HG02943 (cell line): ENCODE results near the gene ARL5C.

ENCODE experiments used
- ATAC-seq: cut with Tn5 transposase; IDR thresholded peaks from one replicate; pipeline ENCODE4 v1.9.1; 2021; ENCODE audit warnings: mild to moderate bottlenecking, low read depth, moderate library complexity; ENCODE audit not compliant: unreplicated experiment

Gene ARL5C

DNA sequence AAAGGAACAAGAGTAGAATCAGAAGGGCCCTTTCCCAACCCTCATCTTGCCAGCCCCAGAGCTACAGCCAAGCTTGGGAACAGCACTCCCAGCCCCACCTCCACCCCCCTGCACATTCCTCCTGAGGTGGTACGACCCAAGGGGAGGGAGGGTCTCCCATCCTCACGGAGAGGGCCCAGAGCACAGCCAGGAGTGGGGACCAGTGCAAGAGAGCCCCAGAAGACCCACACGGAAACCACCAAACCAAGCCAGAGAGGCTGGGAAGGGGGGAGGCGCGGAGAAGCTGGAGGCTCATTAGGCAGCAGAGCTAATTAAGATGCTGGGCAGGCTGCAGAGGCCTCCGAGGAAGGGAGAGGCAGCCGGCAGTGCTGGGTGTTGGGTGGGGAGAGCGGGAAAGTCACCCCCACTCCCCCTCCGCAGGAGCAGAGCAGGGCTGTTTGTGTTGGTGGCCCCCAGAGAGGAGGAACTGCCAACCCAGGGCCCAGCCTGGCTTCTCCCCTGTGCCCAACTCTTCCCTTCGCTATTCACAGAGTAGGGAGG is 29.1 kb upstream of the ARL5C start:
- no peak for ATAC-seq

DNA sequence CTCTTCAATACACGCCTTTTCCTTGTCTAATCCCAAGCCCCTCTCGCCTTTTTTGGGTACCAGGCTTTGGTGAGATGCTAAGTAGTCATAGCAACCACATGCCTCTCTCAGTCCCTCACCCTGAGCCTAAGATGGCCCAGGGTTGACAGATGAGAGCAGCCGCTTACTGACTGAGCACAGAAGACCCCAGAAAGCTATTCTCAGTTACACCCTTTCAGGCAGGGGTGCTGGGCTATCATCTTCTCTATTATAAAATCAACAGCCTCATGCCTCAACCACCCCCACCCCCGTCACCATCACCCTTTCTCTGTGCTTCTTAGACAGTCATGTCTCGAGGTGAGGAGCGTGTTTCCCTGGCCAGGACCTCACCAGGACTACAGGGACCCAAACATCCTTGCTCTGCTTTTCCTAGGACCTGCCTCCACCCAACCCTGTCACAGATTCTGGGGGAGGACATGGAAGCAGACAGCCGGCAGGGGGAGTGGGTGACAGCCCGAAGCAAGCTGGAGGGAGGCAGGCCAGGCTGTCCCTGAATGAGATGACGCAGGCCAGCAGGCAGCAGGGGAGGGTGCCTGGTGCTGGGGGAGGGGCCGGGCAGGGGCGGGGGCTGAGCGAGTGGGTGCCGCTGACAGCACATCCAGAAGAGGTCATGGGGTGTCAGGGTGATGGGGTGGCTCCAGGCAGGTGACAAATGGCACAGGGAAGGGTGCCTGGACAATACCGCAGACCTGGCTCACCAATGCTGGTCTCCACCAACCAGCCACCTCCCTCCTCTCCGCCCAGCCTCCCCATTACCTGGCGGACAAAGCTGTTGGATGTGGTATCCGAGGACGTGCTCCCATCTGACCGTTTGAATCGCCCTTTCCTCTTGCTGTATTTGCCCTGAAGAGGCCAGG is 28.4 kb upstream of the ARL5C start:
- no peak for ATAC-seq

DNA sequence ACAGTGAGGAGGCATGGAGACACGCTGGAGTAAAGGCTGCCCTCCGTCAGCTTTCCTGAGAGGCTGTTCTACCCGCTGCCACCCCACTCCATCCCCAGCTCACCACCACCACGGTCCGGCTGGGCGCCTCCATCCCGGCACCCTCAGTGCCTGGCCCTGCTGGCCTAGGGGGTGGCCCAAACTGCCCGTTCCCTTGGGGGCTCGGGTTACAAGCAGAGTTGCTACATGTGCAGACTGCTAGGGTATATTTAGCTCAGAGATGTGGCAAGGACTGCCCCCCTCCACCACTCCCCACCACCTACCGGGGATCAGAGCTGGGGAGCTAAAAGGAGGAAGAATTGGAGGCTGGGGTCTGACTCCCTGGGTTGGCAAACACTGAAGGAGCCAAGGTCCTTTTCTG is 27.4 kb upstream of the ARL5C start:
- ATAC-seq = no peak

DNA sequence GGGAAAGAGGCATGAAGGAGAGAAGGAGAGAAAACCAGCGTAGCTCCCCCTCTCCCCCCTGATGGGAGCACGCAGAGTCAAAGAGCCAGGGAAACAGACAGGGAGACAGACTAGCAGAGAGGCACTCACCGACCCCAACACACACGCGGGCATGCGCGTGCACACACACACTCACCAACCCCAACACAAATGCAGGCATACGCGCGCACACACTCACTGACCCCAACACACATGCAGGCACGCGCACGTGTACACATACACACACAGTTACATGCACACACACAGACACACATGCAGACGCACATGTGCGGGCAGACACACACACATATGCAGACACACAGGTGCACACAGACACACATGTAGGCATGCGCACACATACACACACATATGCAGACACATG is 26.9 kb upstream of the ARL5C start:
- ATAC-seq = no peak

DNA sequence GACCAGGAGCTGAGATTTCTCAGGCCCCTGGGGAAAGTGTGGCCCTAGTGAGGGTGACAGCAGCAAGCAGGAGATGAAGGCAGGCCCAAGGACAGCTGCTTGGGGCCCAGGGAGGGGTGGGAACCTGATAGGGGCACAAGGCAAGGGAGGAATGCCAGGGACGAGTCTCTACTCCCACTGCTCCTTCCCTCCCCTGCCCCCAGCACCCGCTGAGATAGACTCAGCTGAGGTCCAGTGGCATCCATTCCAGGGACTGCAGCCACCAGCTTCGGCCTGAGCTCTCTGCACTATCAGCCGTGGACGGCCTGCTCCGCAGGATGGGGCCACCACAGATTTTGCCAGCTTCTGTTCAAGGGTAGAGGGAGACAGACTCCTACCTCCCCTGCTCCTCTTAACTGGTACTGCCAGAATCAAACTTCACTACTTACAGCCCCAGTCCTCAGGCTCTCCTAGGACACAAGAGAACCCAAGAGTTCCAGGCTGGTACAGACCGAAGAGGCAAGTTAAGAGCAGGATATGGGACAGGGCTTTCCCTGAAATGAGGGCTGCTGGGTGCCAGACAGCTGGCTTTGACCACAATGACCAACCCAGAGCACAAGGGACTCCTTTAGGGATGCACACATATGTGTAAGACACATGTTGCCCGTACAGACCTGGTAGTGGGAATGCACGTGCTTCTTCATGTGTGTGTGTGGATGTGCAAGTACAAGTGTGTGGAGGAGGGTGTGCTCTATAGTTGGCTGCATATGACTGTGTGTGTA is 26.0 kb upstream of the ARL5C start:
- no peak for ATAC-seq

DNA sequence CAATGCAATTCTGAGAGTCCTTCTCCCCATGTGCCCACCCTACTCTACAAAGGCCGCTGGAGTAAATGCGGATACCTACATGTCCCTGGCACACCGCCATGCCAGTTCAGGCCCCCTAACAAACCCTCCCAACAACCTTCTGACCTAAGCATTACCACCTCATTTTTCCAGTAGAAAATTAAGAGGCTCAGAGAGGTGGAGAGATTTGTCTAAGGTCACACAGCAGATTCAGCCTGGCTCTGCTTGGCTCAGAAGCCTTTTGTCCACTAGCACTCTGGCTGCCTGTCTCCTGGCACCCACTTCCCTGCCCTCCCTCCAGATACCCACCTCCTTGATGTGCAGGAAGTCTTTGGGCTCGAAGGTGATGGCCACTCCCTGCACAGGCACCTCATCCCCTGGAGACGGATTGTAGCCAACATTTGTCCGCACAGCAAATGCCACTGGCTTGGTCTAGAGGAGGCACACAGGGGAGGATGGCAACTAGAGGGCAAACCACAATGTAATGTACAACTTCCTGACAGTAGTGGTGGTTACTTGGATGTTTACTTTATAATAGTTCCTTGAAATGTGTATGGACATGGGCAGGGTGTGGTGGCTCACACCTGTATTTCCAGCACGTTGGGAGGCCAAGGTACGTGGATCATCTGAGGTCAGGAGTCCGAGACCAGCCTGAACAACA is 21.3 kb upstream of the ARL5C start:
- no peak for ATAC-seq

DNA sequence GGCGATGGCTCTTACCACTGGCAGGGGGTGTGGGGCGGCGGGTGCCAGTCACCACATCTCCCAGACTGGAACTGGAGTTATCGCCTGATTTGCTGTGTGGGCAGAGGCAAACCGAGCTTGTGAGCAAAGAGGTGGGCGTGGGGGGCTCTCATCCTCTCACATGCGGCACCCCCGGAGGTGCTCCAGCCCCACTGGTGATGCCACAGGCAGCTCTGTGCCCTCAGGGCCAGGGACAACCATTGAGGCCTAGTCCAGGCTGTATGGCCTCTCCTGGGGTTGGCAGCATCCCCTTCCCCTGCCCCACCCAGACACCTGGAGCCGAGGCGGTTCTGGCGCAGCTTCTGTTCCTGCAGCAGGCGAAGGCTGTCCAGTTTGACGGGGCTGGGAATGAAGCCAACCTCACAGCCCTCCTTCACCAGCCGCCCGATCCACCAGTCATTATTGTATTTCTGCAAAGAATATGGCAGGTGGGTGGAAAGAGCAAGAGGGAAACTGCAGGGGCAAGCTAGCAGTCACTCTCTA is 20.6 kb upstream of the ARL5C start:
- no peak for ATAC-seq

DNA sequence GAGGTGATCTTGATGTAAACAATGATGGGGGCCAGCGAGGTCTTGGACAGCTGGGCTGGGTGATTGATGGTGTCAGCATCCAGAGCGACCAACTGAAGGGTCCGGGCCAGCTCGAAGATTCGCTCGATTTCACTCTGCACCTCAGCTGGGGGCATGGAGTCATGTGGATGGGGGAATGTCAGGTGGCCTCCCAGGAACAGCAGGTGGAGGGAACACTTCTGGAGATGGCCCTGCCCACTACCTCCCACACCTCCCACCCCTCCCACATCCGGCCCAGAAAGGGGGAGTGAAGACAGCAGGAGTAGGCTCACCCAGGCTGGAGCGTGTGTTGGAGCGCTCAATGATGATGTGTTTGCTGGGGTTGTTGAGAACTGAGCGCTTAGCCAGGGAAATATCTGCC is 17.8 kb upstream of the ARL5C start:
- no peak for ATAC-seq

DNA sequence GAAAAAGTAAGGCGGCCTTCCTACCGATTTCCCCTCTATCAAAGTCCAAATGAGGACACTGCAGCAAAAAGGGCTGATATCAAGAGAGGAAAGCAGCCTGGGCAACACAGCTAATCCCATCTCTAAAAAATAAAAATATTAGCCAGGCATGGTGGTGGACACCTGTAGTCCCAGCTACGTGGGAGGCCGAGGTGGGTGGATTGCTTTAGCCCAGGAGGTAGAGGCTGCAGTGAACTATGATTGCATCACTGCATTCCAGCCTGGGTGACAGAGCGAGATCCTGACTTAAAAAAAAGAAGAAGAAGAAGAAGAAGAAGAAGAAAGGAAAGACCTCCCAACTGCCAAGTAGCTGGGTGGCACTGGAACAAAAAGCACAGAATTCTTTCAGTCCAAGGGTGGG is 17.1 kb upstream of the ARL5C start:
- ATAC-seq = no peak

DNA sequence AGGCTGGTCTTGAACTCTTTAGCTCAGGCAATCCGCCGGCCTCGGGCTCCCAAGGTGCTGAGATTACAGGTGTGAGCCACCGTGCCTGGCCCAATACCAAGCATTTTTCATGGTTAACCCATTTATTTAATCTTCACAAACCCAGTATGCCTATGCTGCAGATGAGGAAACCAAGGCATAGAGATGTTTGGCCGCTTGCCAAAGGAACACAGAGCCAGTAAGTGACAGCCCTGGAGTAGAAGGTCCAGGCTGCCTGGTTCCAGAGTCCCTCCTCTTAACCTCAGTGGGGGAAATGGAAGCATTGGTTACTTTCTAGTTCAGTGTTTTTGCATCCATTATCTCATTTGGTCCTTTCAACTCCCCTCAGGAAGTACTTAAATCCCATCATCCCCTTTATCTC is 15.3 kb upstream of the ARL5C start:
- no peak for ATAC-seq

DNA sequence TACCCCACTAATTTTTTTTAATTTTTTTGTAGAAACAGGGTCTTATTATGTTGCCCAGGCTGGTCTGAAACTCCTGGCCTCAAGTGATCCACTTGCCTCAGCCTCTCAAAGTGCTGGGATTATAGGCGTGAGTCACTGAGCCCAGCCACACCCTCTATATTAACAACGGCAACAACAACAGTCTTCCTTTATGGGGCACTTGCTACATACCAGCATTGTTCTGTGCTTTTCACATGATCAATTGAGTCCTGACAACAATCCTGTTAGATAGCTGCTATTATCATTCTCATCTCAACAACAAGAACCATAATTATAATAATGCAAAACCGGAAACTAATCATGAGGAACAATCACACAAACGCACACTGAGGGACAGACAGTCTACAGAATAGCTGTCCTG is 12.6 kb upstream of the ARL5C start:
- ATAC-seq = no peak

DNA sequence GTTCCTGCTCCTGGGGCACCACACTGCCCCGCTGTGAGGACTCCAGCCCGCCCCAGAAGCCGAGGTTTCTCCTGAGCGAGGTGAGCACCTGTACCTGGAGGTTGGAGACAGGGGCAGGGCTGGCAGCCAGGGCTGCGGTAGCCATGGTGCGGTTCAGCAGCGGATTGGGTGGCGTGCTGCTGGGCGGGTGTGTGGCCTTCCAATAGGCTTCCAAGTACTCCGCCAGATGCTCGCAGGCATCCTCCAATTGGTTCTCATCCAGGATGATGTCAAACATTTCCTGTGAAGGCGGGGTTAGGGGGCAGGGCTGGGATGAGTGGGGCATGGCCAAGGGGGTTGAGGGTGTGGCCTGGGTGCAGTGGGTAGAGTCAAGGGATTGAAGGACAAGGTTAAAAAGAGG is 11.3 kb upstream of the ARL5C start:
- ATAC-seq = no peak

DNA sequence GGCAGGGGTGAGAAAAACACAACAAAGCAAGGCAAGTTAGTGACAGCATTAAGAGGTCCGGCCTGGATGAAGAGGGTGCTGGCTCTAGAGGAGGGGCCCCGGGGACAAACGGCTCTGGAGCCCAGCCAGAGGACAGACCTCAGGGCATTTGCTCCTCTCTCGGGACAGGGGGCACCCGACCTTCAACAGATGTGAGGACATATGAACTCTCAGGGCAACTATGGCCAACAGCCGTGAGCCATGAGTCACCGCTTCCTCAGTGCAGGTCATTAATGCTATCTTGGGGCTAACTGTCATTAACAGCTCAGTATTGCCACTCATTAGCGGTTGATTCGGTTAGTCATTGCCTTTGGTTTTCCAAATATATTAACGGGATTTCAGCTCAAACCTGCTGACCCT is 9.7 kb upstream of the ARL5C start:
- no peak for ATAC-seq

DNA sequence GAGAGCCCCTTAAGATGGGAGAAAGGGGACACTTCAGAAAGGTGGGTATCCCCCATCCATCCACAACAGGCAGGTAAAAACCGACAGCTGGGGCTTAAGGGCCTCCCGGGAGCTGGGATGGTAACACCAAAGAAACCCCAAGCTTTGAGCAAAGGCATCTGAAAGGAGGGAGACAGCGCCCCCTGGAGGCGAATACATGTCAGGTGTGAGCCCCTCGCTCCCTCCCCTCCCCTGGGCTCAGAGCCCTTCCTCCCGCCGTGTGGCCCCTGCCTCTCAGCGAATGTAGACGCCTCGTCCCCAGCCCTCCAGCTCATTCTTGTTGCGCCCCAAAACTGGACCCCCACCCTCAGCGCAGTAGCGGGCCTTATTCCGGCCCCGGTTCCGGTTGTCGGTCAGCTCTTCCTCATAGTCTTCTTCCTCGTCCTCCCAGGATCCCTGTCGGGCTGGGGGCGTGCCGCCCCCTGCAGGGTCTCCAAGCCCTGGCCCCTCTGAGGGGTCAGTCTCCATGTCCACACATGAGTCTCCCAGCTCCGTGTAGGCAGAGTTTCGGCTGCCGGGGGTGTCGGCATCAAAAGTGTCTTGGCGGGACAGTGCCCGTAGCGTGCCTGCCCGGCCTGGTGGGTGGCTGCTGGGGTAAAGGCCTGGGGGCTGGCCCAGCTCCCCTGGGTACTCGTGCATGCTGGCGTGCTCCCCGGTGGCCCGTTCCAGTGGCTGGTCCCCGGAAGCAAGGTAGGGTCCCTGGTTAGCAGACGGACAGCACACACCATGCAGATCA is 9.1 kb upstream of the ARL5C start:
- ATAC-seq = no peak

DNA sequence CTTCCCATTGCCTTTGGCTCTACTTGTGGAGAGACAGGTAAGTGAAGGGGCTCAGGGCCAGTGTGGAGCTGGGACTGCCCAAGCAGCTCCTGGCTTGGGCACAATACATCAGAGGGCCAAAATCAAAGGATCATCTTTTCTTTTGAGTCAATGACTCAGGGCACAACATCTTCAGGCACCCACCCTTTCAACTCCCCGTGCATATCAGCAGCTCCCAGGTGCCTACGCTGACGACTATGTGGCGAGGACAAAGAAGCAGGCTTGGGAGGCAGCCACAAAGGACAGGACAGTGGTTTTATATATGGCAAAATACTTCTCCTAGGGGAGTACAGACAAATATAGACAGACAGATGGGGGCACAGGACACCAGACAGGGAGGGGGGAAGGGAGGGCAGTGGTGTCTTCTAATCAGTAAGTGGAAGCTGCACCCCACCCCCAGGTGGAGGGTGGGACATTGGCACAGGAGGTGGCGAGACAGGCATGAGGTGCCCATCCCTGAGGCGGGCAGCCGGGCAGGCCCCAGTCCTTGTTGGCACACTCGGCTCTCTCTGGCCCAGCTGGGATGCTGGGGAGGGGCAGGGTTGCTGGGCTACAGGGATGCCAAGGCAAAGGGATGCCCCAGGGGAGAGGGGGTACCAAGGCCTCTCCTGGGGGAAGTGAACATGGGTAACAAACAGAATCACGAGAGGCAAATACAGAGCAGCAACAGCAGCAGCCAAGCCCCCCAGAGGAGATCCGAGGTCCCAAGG is 7.7 kb upstream of the ARL5C start:
- no peak for ATAC-seq

DNA sequence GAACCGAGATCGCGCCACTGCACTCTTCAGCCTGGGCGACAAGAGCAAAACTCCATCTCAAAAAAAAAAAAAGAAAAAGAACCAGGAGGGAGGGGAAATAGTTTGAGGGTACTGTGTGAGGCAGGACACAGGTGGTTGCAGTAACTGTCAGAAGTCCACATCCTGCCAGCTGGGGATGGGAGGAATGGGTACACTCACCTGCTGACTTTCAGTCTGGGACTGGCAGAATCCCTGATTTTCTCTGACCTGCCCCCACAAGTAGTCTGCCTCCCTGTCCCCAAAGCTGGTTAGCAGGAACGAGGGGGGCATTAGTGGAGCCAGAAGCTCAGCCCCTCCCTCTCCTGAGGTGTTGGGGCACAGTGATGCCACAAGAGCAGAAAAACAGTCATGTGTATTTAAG is 7.1 kb upstream of the ARL5C start:
- no peak for ATAC-seq

DNA sequence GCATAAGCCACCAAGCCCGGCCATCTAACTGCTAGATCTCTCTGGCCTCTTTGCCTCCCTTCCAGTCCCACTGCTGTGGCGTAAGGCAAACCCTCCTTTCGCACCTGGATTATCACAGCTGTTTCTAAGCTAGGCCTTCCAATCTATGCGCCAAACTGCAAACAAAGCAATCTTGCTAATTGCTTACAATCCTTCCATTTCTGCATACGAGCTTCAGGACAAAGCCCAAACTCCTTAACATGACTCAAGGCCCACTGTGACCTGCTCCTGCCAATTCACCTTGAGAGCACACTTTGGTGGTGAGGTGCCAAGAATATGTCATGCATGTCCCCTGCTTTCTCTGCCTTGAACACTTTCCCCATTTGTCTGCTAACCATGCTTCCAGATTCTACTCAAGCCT is 6.0 kb upstream of the ARL5C start:
- no peak for ATAC-seq

DNA sequence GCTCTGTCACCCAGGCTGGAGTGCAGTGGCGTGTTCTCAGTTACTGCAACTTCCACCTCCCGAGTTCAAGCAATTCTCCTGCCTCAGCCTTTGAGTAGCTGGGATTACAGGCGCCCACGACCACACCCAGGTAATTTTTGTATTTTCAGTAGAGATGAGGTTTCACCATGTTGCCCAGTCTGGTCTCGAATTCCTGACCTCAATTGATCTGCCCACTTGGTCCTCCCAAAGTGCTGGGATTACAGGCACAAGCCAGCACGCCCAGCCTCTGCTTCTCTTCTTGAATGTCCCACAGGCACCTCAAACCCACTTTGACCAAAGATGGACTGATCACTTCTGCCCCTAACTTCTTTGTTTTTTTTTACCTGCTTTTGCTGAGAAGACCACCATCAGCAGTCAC is 4.6 kb upstream of the ARL5C start:
- ATAC-seq = no peak

DNA sequence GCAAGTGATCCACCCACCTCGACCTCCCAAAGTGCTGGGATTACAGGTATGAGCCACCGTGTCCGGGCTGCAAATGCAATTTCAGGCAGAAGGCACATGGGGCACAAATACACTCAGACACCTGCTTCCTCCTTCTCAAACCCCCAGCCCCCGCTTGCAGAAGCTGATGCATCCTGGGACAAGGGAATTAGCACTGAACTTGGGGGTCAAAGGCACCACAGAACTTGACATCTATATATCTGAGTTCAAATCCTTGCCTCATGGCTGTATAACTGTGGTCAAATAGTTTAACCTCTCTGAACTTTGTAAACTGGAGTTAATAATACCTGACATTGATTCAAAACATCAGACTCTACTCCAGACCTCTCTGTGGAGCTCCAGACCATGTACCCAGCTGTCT is 4.1 kb upstream of the ARL5C start:
- no peak for ATAC-seq
